Suprapubic skin (tissue), 4 donors: ENCODE results near the gene IL11RA.
A peak's percentile ranks its signal among the peaks of the same experiment; 100 is the strongest.

Experiments
- CTCF ChIP-seq, 2 donors: fragments of 200-600 bp in 1 of 2; fragments of 450-650 bp in 1 of 2; sonication (generic) in 1 of 2; IDR thresholded peaks; one replicate each; pipeline ENCODE4 v1.5.1; 2016 to 2019; ENCODE audit warnings: antibody characterized with exemption in 2 of 2, mild to moderate bottlenecking in 1 of 2, moderate library complexity in 1 of 2
- POLR2A ChIP-seq, 2 donors: fragments of 450-650 bp; IDR thresholded peaks; one replicate each; pipeline ENCODE4 v1.6.1; 2017; ENCODE audit warnings: antibody characterized with exemption in 2 of 2, mild to moderate bottlenecking in 2 of 2, moderate library complexity in 2 of 2
- POLR2AphosphoS5 ChIP-seq, 3 donors: sonication (generic); formaldehyde crosslinking; IDR thresholded peaks; one replicate each; pipeline ENCODE4 v1.6.1; 2017; ENCODE audit warnings: antibody characterized with exemption in 3 of 3

GRCh38 chr9:34633851-34634550 is 18.0 kb upstream of the IL11RA start:
- no peak for TF ChIP-seq POLR2A (IDR thresholded peaks at IDR 0.05)
- peak; percentile 77 to 85 for TF ChIP-seq CTCF (IDR thresholded peaks at IDR 0.05)
- TF ChIP-seq POLR2AphosphoS5 (IDR thresholded peaks at IDR 0.05): no peak
